ENCODE results near the gene OR5F1. TPM values are rescaled to one million over a fixed set of nuclear protein-coding genes. Genes with fewer than 3 reads are reported as not detected.

OR5F1 gene
- total RNA-seq = not detected
- long read RNA-seq = 0 reads

DNA sequence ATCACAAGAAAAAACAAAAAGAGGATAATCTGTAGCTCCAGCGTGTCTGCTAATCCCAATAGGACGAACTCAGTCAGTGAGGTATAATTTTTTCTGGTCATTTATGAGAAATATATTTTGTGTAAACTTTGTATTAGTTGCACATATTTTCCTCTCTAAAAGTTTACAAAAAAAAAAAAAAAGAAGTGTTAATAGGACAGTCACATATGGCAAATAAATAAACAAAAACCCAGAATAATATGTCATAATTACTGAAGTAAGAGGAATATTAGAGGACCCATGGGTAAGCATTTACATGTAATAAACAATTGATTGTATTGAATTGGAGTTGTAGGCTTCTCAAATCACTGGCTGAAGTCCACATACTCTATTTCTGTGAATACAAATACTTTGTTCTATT is at the start of gene OR5F1:
OR5F1 (minus strand) TSS at position 101 of the 400 bp plus-strand sequence; CDS start at position 101, 0 bp downstream.
- ATAC-seq (no peak), DNase-seq (no peak)
- intact Hi-C loops (cut with DNase I) = no loop called here

DNA sequence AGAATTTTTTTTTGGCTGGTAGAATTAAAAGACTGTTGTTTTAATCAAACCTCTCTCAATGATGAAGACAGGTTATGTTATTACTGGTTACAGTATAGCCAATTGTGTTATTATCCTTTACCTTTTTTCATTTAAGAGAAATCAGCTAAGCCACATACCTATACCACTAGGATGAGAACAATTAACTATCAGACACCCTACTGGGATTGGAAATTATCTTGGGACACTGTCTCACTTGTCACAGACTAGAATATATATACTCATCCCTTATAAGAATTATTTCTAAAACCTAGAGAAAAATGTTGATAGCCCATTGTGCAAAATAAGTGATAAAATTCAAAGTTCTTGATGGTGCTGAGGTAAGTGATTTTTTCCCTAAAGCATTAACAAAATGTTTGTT is 32.9 kb upstream of the OR5F1 start, which contains the start of gene OR5AS1:
OR5AS1 (plus strand) TSS at position 301 of the 400 bp plus-strand sequence. CDS start 2,765 bp downstream, outside the sequence.
- intact Hi-C loops (cut with DNase I) = no loop called here
- DNase-seq = no peak
- no peak for ATAC-seq

DNA sequence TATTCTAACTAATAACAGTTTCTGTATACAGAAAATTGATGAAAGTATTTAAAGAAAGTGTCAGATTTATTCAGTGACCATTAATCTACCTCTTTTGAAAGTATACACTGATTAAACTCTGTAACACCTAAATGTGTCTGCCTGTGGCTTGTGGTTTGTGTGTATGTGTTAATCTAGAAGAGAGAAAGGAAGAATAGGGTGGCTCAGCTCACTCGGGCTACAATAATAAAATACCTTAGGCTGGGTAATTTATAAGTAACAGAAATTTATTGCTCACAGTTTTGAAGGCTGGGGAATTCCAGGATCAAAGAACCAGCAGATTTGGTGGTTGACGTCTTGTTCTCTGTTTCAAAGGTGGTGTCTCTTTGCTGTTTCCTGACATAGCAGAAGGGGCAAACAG is 19.4 kb upstream of the OR5F1 start:
- no peak for ATAC-seq
- intact Hi-C loops (cut with DNase I) = no loop called here
- DNase-seq = no peak

DNA sequence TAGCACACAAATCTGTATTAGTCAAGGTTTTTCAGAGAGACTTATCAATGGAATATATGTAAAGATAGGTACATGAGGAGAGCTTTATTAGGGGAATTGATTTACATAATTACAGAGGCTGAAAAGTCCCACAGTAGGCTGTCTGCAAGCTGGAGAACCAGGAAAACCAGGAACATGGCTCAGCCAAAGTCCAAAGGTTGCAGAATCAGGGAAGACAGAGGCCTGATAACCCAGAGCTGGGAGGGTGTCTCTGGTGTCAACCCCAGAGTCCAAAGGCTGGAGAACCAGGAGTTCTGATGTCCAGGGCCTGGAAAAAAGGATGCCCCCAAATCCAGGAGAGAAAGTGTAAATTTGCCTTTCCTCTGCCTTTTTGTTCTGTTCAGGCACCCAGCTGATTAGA is 16.3 kb upstream of the OR5F1 start:
- ATAC-seq (no peak), DNase-seq (no peak)
- intact Hi-C loops (cut with DNase I) = no loop called here

DNA sequence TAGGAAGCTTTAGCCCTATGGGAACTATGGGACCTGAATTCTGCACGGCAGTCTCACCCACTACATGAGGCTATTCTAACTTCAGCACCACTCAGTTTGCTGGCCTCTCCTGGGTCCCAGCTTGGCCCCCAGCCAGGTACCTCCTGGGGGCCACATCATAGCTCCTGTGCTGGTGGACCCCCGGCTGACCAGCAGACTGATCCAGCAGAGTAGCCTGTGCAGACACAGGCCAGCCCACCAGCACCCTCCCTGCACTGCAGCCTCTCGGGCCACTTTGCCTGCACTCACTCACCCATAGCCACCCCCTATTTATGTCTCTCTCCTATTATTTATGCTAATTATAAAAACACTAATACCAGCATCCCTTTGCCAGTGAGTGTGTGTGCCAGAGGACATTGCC is 23.5 kb downstream of the OR5F1 start:
- ATAC-seq (no peak), DNase-seq (no peak)
- intact Hi-C loops (cut with DNase I) = no loop called here

DNA sequence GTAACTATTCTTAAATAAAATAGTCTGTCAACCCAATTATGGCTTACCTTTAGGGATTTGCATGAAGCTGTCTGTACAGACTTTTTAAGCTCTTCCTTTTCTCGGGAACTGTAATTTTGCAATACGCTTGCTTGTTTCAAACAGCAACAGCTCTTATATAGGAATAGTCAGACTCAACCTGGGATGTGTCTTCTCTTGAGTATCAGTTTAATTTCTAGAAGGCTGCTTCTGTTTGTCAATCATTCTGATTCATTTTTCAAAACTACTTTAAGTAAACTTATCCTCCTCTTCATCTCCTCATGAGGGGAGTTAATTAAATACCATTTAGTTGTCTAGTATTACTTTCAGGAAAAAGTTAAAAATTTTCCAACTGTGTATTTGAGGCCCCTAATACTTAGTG is 24.6 kb downstream of the OR5F1 start, which contains the start of gene OR10AG1:
OR10AG1 (minus strand) TSS at position 101 of the 400 bp plus-strand sequence; CDS start at position 63, 38 bp downstream.
- DNase-seq = no peak
- no peak for ATAC-seq
- intact Hi-C loops (cut with DNase I) = no loop called here

DNA sequence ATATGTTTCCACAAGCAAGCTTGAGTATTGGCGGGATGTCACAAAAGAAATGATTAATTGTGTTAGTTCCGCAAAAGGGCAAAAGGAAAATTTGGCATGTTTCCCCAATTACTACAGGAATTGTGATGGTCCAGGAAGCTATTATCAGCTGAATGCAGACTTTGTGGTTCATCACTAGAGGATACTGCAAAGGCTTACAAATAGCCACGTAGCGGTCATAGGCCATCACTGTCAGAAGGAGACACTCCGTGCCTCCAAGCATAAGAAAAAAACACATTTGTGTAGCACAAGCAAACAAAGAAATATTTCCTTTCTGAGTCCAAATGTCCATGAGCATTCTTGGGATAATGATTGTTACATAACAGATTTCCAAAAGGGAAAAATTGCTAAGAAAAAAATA is 26.5 kb downstream of the OR5F1 start:
- intact Hi-C loops (cut with DNase I) = no loop called here
- ATAC-seq (no peak), DNase-seq (no peak)

DNA sequence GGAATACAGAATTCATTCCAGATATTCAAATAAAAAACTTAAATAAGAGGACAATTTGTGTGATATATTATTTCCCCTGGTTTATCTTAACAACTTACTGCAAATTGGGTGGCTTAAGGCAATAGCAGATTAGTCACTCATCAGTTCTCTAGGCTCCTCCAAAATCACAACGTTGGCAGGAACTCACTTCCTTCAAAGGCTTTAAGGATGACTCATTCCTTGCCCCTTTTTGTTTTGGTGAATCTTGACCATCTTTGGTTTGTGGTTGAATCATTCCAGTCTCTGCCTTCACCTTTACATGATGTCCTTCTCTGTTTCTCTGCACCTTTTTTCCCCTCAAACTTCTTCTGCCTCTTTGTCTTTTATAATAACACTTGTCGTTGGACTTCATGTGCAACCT is 28.0 kb downstream of the OR5F1 start:
- intact Hi-C loops (cut with DNase I) = no loop called here
- DNase-seq (no peak), ATAC-seq (no peak)

DNA sequence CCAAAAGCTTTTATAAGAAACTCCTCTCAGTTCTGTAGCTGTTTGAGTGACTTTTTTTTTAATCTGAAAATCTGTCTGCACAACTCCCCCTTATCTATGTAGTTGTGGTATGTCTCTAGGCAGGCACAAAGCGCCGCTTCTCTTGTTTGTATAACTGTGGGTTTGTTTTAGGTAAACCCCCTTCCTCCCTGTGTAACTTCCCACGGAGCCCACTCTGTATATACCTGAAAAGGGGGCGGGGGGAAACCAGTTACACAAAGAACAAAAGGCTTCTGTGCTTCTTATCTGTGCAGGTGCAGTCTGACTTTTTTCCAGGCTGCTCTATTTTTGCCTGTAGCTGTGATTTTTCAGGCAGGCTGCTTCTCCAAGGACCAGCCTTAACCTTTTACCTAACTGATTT is 37.9 kb downstream of the OR5F1 start:
- ATAC-seq = no peak
- intact Hi-C loops (cut with DNase I) = no loop called here
- DNase-seq = no peak

DNA sequence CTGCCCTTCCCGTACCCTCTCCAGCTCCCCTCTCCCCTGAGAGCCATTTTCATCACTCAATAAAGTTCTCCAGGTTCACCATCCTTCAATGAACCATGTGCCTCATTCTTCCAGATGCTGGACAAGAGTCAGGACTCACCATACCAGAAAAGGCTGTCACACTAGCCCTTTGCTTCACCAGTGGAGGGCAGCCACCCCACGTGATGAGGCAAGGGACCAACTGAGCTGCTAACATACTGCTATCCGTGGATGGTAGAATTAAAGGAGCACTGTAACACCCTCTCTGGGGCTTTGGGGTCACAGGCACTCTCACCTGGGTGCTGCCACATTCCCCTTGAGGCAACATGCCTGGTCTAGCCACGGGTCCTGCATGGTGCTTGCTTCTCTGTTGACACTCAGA is 45.1 kb downstream of the OR5F1 start:
- no peak for ATAC-seq
- intact Hi-C loops (cut with DNase I) = no loop called here
- no peak for DNase-seq

Other genes starting within 250 kb of the OR5F1 start
- gene OR5D13, start 221.2 kb downstream of the OR5F1 start, total RNA-seq = not detected
- not detected for gene OR5D14, start 199.1 kb downstream of the OR5F1 start, total RNA-seq
- gene OR5L1, start 183.3 kb downstream of the OR5F1 start, total RNA-seq = not detected
- not detected for gene OR5D18, start 175.0 kb downstream of the OR5F1 start, total RNA-seq
- gene OR5L2, start 167.4 kb downstream of the OR5F1 start, total RNA-seq = not detected
- not detected for gene OR5D16, start 155.9 kb downstream of the OR5F1 start, total RNA-seq
- gene TRIM51, start 111.3 kb downstream of the OR5F1 start, total RNA-seq = not detected
- gene OR5W2, start 80.0 kb downstream of the OR5F1 start, total RNA-seq = not detected
- gene OR5I1, start 58.2 kb downstream of the OR5F1 start, total RNA-seq = not detected
- not detected for gene OR10AG1, start 24.7 kb downstream of the OR5F1 start, total RNA-seq
- gene OR5AS1, start 33.0 kb upstream of the OR5F1 start, total RNA-seq = not detected
- not detected for gene OR8I2, start 98.7 kb upstream of the OR5F1 start, total RNA-seq
- not detected for gene OR8H2, start 109.1 kb upstream of the OR5F1 start, total RNA-seq
- not detected for gene OR8H3, start 127.7 kb upstream of the OR5F1 start, total RNA-seq
- gene OR8J3, start 145.6 kb upstream of the OR5F1 start, total RNA-seq = not detected
- gene OR8K5, start 165.7 kb upstream of the OR5F1 start, total RNA-seq = not detected
- not detected for gene OR5J2, start 182.0 kb upstream of the OR5F1 start, total RNA-seq
- gene OR5T2, start 239.6 kb upstream of the OR5F1 start, total RNA-seq = not detected

All from left cardiac atrium (tissue), 4 donors.